ENCODE measurements around the gene TMEM132A. TPM values are rescaled to one million over a fixed set of nuclear protein-coding genes. Genes with fewer than 3 reads are reported as not detected.

Gene TMEM132A
- total and polyA plus RNA-seq, 10 of the 15 experiments (the other 5 are each of a cell fraction or from before 2014, with no cell fraction given): 0.16 to 25.0 (median 4.3) TPM

DNA sequence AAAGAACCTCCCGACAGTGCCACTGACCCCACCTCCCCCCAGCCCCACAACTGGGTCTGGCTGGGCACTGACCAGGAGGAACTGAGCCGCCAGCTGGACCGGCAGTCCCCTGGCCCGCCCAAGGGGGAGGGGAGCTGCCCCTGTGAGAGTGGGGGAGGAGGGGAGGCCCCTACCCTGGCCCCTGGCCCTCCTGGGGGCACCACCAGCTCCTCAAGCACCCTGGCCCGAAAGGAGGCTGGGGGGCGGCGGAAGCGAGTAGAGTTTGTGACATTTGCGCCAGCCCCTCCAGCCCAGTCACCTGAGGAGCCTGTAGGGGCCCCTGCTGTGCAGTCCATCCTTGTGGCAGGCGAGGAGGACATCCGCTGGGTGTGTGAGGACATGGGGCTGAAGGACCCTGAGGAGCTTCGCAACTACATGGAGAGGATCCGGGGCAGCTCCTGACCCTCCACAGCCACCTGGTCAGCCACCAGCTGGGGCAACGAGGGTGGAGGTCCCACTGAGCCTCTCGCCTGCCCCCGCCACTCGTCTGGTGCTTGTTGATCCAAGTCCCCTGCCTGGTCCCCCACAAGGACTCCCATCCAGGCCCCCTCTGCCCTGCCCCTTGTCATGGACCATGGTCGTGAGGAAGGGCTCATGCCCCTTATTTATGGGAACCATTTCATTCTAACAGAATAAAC lies 12.3 kb downstream of the TMEM132A start (continued):
- TF ChIP-seq, protein P1, sequence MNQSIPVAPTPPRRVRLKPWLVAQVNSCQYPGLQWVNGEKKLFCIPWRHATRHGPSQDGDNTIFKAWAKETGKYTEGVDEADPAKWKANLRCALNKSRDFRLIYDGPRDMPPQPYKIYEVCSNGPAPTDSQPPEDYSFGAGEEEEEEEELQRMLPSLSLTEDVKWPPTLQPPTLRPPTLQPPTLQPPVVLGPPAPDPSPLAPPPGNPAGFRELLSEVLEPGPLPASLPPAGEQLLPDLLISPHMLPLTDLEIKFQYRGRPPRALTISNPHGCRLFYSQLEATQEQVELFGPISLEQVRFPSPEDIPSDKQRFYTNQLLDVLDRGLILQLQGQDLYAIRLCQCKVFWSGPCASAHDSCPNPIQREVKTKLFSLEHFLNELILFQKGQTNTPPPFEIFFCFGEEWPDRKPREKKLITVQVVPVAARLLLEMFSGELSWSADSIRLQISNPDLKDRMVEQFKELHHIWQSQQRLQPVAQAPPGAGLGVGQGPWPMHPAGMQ (IDR thresholded peaks at IDR 0.05; ENCODE audit: borderline replicate concordance): no peak
- TF ChIP-seq, protein P2, sequence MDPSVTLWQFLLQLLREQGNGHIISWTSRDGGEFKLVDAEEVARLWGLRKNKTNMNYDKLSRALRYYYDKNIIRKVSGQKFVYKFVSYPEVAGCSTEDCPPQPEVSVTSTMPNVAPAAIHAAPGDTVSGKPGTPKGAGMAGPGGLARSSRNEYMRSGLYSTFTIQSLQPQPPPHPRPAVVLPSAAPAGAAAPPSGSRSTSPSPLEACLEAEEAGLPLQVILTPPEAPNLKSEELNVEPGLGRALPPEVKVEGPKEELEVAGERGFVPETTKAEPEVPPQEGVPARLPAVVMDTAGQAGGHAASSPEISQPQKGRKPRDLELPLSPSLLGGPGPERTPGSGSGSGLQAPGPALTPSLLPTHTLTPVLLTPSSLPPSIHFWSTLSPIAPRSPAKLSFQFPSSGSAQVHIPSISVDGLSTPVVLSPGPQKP (IDR thresholded peaks at IDR 0.05; ENCODE audit: low read depth, low read length): no peak
- peak; percentile 19; the same call in 1 of the 2 replicates for TF ChIP-seq POLR2AphosphoS5 (IDR thresholded peaks at IDR 0.05; ENCODE audit: low read length)
- no peak for TF ChIP-seq BRCA1 (IDR thresholded peaks at IDR 0.05; ENCODE audit: low read depth, low read length)
- TF ChIP-seq, protein P3, sequence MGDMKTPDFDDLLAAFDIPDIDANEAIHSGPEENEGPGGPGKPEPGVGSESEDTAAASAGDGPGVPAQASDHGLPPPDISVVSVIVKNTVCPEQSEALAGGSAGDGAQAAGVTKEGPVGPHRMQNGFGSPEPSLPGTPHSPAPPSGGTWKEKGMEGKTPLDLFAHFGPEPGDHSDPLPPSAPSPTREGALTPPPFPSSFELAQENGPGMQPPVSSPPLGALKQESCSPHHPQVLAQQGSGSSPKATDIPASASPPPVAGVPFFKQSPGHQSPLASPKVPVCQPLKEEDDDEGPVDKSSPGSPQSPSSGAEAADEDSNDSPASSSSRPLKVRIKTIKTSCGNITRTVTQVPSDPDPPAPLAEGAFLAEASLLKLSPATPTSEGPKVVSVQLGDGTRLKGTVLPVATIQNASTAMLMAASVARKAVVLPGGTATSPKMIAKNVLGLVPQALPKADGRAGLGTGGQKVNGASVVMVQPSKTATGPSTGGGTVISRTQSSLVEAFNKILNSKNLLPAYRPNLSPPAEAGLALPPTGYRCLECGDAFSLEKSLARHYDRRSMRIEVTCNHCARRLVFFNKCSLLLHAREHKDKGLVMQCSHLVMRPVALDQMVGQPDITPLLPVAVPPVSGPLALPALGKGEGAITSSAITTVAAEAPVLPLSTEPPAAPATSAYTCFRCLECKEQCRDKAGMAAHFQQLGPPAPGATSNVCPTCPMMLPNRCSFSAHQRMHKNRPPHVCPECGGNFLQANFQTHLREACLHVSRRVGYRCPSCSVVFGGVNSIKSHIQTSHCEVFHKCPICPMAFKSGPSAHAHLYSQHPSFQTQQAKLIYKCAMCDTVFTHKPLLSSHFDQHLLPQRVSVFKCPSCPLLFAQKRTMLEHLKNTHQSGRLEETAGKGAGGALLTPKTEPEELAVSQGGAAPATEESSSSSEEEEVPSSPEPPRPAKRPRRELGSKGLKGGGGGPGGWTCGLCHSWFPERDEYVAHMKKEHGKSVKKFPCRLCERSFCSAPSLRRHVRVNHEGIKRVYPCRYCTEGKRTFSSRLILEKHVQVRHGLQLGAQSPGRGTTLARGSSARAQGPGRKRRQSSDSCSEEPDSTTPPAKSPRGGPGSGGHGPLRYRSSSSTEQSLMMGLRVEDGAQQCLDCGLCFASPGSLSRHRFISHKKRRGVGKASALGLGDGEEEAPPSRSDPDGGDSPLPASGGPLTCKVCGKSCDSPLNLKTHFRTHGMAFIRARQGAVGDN (IDR thresholded peaks at IDR 0.05): no peak
- TF ChIP-seq, protein P4, sequence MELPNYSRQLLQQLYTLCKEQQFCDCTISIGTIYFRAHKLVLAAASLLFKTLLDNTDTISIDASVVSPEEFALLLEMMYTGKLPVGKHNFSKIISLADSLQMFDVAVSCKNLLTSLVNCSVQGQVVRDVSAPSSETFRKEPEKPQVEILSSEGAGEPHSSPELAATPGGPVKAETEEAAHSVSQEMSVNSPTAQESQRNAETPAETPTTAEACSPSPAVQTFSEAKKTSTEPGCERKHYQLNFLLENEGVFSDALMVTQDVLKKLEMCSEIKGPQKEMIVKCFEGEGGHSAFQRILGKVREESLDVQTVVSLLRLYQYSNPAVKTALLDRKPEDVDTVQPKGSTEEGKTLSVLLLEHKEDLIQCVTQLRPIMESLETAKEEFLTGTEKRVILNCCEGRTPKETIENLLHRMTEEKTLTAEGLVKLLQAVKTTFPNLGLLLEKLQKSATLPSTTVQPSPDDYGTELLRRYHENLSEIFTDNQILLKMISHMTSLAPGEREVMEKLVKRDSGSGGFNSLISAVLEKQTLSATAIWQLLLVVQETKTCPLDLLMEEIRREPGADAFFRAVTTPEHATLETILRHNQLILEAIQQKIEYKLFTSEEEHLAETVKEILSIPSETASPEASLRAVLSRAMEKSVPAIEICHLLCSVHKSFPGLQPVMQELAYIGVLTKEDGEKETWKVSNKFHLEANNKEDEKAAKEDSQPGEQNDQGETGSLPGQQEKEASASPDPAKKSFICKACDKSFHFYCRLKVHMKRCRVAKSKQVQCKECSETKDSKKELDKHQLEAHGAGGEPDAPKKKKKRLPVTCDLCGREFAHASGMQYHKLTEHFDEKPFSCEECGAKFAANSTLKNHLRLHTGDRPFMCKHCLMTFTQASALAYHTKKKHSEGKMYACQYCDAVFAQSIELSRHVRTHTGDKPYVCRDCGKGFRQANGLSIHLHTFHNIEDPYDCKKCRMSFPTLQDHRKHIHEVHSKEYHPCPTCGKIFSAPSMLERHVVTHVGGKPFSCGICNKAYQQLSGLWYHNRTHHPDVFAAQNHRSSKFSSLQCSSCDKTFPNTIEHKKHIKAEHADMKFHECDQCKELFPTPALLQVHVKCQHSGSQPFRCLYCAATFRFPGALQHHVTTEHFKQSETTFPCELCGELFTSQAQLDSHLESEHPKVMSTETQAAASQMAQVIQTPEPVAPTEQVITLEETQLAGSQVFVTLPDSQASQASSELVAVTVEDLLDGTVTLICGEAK (IDR thresholded peaks at IDR 0.05; ENCODE audit: borderline replicate concordance): no peak
- no peak for TF ChIP-seq FOS (IDR thresholded peaks at IDR 0.05; ENCODE audit: borderline replicate concordance, extremely low read depth, insufficient read length)
- peak; percentile 6; the same call in 1 of the 2 replicates for TF ChIP-seq POLR2A (IDR thresholded peaks at IDR 0.05; ENCODE audit: low read depth, low read length)
- TF ChIP-seq, protein P5, sequence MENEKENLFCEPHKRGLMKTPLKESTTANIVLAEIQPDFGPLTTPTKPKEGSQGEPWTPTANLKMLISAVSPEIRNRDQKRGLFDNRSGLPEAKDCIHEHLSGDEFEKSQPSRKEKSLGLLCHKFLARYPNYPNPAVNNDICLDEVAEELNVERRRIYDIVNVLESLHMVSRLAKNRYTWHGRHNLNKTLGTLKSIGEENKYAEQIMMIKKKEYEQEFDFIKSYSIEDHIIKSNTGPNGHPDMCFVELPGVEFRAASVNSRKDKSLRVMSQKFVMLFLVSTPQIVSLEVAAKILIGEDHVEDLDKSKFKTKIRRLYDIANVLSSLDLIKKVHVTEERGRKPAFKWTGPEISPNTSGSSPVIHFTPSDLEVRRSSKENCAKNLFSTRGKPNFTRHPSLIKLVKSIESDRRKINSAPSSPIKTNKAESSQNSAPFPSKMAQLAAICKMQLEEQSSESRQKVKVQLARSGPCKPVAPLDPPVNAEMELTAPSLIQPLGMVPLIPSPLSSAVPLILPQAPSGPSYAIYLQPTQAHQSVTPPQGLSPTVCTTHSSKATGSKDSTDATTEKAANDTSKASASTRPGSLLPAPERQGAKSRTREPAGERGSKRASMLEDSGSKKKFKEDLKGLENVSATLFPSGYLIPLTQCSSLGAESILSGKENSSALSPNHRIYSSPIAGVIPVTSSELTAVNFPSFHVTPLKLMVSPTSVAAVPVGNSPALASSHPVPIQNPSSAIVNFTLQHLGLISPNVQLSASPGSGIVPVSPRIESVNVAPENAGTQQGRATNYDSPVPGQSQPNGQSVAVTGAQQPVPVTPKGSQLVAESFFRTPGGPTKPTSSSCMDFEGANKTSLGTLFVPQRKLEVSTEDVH (IDR thresholded peaks at IDR 0.05; ENCODE audit: low read depth, partially characterized antibody): no peak
- TF ChIP-seq MTA2 (IDR thresholded peaks at IDR 0.05; ENCODE audit: low read depth): no peak
- no peak for TF ChIP-seq TCF3 (IDR thresholded peaks at IDR 0.05; ENCODE audit: borderline replicate concordance, insufficient read depth, low read depth, low read length)
- no peak for TF ChIP-seq SP1 (IDR thresholded peaks at IDR 0.05; ENCODE audit: low read depth, low read length)
- TF ChIP-seq ATF7 (IDR thresholded peaks at IDR 0.05; ENCODE audit: low read depth): no peak
- no peak for TF ChIP-seq KAT2A (conservative IDR thresholded peaks at IDR 0.05; ENCODE audit: control insufficient read depth, low read depth, low read length)
